ENCODE measurements around the gene STK32B.
"Not testable (repeated sequence)": the region's sequence is repeated elsewhere in the genome, so short reads cannot be mapped to it uniquely, and the experiment has no call there.

Gene STK32B

DNA sequence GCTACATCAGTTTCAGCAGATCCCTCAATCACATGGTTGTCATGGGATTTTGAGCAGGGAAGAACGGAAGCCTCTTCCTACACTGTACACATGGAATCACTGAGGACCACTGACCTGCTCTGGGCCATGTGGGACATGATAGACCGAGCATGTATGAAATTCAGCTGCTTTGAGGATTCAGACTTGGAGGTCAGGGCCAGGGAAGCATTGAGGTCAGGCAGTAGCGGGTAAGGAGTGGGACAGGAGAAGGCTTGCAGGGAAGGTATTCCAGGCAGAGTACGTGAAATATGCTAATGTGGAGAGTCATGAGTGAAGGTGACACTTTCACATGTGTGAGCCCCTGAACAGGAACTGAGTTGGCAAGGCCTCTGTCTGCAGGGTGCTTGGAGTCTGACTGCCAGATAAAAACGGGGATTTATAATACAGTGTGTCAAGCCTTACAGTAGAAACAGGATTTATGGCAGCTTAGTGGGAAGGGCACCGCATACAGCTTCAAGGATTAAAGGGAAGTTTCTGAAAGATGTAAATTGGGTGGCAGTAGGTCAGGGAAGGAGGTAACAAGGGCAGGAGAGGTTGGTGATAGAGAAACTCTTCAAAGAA, 111.7 kb downstream of the STK32B start:
- no peak for DNase-seq (ENCODE audit: low spot score)

DNA sequence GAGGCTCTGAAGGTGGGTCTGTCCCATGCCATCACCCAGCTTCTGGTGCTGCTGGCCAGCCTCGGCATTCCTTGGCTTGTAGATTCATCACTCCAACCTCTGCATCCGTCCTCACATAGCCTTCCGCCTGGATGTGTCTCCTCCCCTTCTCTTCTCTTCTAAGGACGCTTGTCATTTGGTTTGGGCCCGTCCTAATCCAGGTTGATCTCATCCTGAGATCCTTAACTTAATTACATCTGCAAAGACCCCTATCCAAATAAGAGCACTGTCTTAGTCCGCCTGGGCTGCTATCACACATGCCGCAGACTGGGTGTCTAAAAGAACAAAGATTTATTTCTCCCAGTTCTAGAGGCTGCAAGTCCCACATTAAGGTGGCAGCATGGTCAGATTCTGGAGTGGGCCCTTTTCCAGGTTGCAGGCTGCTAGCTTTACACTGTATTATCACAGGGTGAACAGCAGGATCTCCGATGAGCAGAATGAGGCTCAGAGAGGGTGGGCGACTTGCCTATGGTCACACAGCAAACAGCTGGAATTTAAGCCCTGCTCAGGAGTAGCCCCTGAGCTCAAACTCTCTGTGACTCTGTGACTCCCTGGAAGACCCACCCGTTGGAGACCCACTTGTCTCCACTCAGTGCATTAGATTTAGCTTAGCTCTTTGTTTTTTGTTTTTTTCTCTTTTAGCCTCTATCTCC, 113.1 kb downstream of the STK32B start:
- DNase-seq (ENCODE audit: low spot score) = no peak

- DNase-seq (ENCODE audit: low spot score) = no peak
Measured at GRCh38 chr4:5165420-5166369, 114.4 kb downstream of the STK32B start.

DNA sequence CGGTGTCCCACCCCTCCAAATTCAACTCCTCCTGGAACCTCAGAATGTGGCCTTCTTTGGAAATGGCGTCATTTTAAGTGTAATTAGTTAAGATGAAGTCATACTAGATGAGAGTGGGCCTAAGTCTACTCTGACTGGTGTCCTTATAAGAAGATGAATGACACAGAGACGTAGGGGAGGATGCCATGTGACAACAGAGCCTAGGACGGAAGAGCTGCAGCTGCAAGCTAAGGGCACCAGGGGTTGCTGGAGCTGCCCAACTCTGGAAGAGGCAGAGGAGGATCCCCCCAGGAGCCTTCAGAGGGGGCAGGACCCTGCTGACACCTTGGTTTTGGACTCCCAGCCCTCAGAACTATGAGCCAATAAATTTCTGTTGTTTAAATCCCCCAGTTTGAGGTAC, 115.1 kb downstream of the STK32B start:
- DNase-seq (ENCODE audit: low spot score) = no peak

DNA sequence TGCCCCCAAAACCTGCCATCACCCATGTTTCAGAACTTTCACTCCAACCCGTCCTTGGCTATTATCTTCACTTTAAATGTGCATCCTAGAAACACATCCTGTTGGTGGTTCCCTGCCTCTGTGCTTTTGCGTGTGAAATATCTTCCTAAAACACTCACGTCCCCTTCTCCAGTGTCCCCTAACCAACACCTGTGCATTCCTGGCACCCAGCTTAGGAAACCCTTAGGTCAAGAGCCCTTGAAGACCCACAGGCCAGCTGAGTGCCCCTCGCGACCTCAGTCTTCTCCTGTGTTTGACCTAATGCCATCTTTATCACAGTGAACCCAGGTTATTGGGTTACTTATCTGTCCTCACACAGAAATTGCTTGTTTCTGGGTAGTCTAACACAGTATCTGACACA, 117.6 kb downstream of the STK32B start:
- no peak for DNase-seq (ENCODE audit: low spot score)

- DNase-seq (ENCODE audit: low spot score) = not testable (repeated sequence)
Measured at GRCh38 chr4:5175836-5176235, 124.6 kb downstream of the STK32B start.

- no peak for DNase-seq (ENCODE audit: low spot score)
Measured at GRCh38 chr4:5184606-5185005, 133.3 kb downstream of the STK32B start.

DNA sequence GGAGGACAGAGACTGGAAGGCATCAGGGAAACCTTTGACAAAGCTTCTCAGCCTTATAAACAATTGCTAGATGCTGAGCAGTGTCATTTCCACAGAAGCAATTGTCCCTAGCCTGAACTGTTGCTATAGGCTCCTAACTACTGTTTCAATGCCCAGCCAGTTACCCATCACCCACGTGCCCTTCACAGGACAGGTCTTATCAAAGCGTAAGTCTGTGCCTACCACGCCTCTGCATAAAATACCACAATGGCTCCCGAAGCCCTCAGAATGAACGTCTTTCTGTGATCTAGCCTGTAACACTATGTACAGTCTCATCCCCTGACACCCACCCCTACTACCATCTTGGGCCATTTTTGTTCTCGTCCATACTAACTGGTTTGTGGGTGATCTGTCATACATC, 134.3 kb downstream of the STK32B start:
- no peak for DNase-seq (ENCODE audit: low spot score)

DNA sequence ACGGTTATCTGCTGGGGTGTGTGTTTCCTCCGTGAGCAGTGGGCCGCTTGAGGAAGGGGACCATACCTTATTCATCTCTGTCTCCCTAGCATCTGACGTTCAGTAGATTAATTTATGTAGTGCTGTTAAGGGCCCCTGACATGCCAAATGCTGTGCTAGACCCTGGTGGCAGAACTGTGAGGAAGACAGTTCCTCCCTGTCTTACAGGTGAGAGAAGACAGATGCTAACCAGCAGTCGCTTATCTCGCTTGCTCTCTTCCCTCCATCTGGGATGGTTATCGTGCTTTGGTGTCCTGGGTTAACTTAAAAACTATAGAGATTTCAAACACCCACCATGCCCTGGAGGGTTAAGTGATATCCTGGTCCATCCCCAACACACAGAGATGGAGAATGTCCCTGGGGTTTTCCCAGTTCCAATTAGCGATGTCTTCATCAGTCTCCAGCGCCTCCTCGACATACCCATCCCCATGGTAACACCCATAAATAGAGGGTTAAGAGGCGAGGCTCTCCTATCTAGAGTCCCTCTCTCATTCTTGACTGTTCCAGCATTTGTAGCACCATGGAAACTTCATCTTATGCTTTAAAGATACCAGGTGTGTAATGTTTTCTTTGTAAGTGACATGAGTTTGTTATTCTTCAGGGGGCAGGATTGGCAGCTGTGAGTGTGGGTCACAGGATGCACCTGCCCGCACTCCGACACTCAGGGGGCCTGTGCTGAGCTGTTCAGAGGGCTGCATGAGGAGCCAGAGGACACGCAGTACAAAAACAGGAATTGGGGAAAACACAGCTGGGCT, 135.2 kb downstream of the STK32B start:
- no peak for DNase-seq (ENCODE audit: low spot score)

DNA sequence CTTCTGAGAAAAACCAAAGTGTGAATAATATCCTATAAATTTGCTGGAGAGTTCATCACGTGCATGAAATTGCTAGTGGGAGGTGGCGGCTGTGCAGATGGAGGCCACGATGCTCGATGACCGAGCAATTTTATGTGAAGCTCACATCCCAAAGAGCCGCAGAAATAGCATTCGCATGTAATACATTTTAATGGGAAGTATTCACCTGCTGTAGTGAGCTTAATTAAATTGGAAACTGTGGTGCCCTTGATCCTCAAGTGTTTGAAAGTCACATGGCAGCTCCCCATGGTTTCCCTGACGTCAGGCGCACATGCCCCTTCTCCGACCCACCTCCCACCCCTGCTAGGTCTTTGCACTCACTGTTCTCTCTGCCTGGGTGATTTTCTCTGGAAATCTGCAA, 136.8 kb downstream of the STK32B start:
- no peak for DNase-seq (ENCODE audit: low spot score)

DNA sequence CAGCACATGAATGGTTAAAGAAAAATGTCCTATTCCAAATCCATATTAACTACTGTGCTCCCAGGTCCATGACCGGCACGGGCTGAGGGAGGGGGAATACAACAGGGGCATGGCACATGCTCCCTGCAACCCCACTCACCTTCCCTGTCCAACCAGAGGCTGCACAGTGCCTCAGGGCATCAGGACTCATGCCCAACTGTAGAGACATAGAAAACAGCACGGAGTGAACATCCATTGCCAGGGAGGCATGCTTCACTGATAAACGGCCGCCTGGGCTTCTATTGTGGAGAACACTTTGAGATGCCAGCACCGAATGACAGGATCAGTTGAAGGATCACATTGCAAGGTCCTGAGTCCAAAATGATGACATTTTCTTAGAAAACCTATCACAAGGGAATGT, 140.6 kb downstream of the STK32B start:
- DNase-seq (ENCODE audit: low spot score) = no peak

DNA sequence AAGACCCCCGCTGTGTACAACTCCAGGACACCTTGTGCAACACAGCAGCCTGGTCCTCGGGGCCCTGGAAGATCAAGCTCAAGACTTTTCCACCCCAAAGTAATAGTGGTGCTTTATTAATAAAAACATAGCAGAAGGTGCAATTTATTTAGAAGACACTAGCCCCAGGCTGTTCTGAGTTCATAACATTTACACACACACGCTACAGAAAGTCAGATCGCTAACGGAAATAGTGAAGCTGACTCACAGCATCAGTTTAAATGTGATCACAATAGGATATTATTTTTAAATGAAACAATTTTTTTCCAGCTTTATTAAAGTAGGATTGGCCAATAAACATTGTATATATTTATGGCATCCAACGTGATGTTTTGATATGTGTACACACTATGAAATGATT, 141.0 kb downstream of the STK32B start:
- no peak for DNase-seq (ENCODE audit: low spot score)

GRCh38 chr4:5192678-5193077, 141.4 kb downstream of the STK32B start:
- DNase-seq (ENCODE audit: low spot score) = no peak

GRCh38 chr4:5198656-5199541, 147.6 kb downstream of the STK32B start:
- DNase-seq (ENCODE audit: low spot score) = no peak

DNA sequence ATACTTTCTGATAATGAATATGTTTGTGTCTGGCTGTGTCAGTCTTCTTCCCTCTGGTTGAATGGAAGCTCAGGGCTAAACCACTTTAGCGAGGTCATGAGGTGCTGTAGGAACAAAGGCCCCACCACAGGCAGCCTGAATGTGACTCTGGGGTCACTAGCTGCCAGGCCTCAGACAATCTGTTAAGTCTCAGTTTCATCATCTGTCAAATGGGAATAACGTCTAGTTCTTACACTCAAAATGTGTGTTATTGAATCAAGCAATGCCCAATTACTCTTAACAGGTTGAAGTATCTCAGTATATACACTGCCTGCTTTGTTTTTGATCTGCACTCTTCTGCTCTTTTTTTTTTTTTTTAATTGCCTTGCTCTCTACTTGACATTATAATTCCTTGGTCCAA, 148.6 kb downstream of the STK32B start:
- no peak for DNase-seq (ENCODE audit: low spot score)

- no peak for DNase-seq (ENCODE audit: low spot score)
Measured at GRCh38 chr4:5200513-5200912, 149.2 kb downstream of the STK32B start.

GRCh38 chr4:5203309-5203992, 152.2 kb downstream of the STK32B start:
- DNase-seq (ENCODE audit: low spot score) = no peak

DNA sequence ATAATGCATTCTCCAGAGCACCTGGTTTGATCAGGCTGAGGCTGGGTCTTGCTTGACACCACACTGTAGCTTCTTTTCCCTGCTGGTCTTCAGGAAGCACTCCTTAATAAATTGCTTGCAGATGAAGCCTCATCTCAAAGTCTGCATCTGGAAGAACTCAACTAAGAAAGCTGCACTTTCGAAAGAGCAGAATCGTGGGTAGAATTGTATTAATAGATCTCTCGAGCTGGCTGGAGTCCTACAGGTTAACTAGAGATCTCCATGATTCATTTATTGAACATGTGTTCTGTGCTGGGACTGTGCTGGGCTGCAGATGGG, 152.7 kb downstream of the STK32B start:
- no peak for DNase-seq (ENCODE audit: low spot score)

DNA sequence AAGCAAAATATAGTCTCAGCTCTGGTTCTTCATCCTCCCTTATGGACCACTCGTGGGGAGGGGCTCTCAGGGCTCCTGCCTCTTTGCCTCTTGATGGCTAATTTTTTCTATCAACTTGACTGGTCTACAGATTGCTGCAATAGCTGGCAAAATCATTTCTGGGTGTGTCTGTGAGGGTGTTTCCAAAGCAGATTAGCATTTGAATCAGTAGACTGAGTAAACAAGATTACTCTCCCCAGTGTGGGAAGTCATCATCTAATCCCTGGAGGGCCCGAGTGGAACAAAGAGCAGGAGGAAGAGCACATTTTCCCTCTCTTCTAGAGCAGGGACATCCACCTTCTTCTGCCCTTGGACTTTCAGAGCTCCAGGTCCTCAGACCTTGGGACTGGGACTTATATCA, 153.5 kb downstream of the STK32B start:
- DNase-seq (ENCODE audit: low spot score) = no peak

GRCh38 chr4:5206016-5206790, 154.9 kb downstream of the STK32B start:
- DNase-seq (ENCODE audit: low spot score) = peak; percentile 42

Measured in AG08396 (cell line).